HepG2 (cell line): ENCODE results near the gene RAD51C. TPM values are rescaled to one million over a fixed set of nuclear protein-coding genes. Genes with fewer than 3 reads are reported as not detected.
"Not testable (repeated sequence)": the region's sequence is repeated elsewhere in the genome, so short reads cannot be mapped to it uniquely, and the experiment has no call there.

Experiments used
- ATAC-seq: fragments of 200-7000 bp; cut with Tn5 transposase; 3 replicates; pipeline ENCODE4 v1.9.1; 2020; ENCODE audit warnings: mild to moderate bottlenecking, moderate library complexity
- BruUV-seq: library from RNA; stranded (reverse); fragments of 400-500 nt; replicated peaks from 2 replicates; lab custom pipeline; 2021; lab: Mats Ljungman, UMichigan
- CTCF ChIA-PET: fragments of 300-600 bp; formaldehyde crosslinking; extraction: SDS; loops from one replicate; lab custom pipeline; 2021; ENCODE audit warnings: low total read pairs, inconsistent platforms, low intra/inter-chr PET ratio; lab: Yijun Ruan, JAX
- POLR2A ChIA-PET: fragments of 350-600 bp; sonication (Branson Sonifier 250); formaldehyde crosslinking; loops from one replicate; lab custom pipeline; 2020; ENCODE audit warnings: antibody characterized with exemption, inconsistent platforms; lab: Yijun Ruan, JAX
- DNase-seq: peaks from one replicate; pipeline ENCODE4 v3.0.0-alpha.2; 2015; ENCODE audit warnings: low spot score
- FAIRE-seq: peaks from 3 replicates; lab custom pipeline; 2011; peaks lifted over from hg19 to GRCh38; lab: Jason Lieb, UNC
- H2AFZ ChIP-seq: one replicate; pipeline ENCODE4 v1.6.1; 2011; ENCODE audit warnings: low read length, inconsistent platforms
- H3K27ac ChIP-seq: fragments of 300-600 bp; 3 replicates; pipeline ENCODE4 v1.8.0; 2011; ENCODE audit warnings: mixed run types, mild to moderate bottlenecking, mixed read lengths, low read length, inconsistent platforms; ENCODE audit not compliant: insufficient read depth; ENCODE audit errors: extremely low read length
- H3K27me3 ChIP-seq, 2 experiments: fragments of 200-600 bp in 1 of 2; 2 replicates in 1 of 2; 3 replicates in 1 of 2; pipeline versions ENCODE4 v1.6.0 to v1.8.0; 2011; ENCODE audit warnings: low read length in 2 of 2, mild to moderate bottlenecking in 2 of 2, moderate library complexity in 2 of 2, inconsistent platforms in 1 of 2; ENCODE audit not compliant: insufficient read depth in 2 of 2, control insufficient read depth in 1 of 2
- H3K36me3 ChIP-seq, 2 experiments: fragments of 200-600 bp in 1 of 2; replicated peaks in 1 of 2; 2 replicates in 1 of 2; 3 replicates in 1 of 2; pipeline versions ENCODE4 v1.5.1 to v1.8.0; 2011; ENCODE audit warnings: low read length in 2 of 2, inconsistent platforms in 1 of 2; ENCODE audit not compliant: insufficient read depth in 2 of 2, control insufficient read depth in 1 of 2
- H3K4me1 ChIP-seq: 2 replicates; pipeline ENCODE4 v1.5.1; 2012; ENCODE audit warnings: low read length, inconsistent platforms; ENCODE audit not compliant: insufficient read depth
- H3K4me2 ChIP-seq: 2 replicates; pipeline ENCODE4 v1.6.0; 2011; ENCODE audit warnings: low read depth, low read length, inconsistent platforms
- H3K4me3 ChIP-seq, 3 experiments: fragments of 200-600 bp in 1 of 3; sonication (generic), shearing (Covaris generic) in 1 of 3; replicated peaks in 1 of 3; 2 replicates each; pipeline ENCODE4 v1.5.1; 2011 to 2016; ENCODE audit warnings: low read length in 3 of 3, inconsistent platforms in 2 of 3, low read depth in 2 of 3, mild to moderate bottlenecking in 2 of 3, control low read depth in 1 of 3, mixed read lengths in 1 of 3; ENCODE audit not compliant: insufficient read depth in 1 of 3
- H3K79me2 ChIP-seq: one replicate; pipeline ENCODE4 v1.6.1; 2011; ENCODE audit warnings: low read length, inconsistent platforms; ENCODE audit not compliant: insufficient read depth
- H3K9ac ChIP-seq: 2 replicates; pipeline ENCODE4 v1.6.0; 2011; ENCODE audit warnings: mild to moderate bottlenecking, low read depth, low read length, inconsistent platforms; ENCODE audit not compliant: insufficient read depth
- H3K9me3 ChIP-seq: 2 replicates; pipeline ENCODE4 v1.5.1; 2012; ENCODE audit warnings: mild to moderate bottlenecking, low read length
- H4K20me1 ChIP-seq: 2 replicates; pipeline ENCODE4 v1.6.0; 2011; ENCODE audit warnings: inconsistent platforms, mild to moderate bottlenecking, low read length, moderate library complexity; ENCODE audit not compliant: insufficient read depth
- ATF7 ChIP-seq, 2 experiments: fragments of 450-650 bp in 1 of 2; sonication (generic) in 1 of 2; formaldehyde crosslinking in 1 of 2; IDR thresholded peaks; 2 replicates each; pipeline versions ENCODE4 v1.4.0 to v1.6.1; 2016 to 2020; ENCODE audit warnings: antibody characterized with exemption in 1 of 2, mild to moderate bottlenecking in 1 of 2, missing genetic modification reagents in 1 of 2
- ATM ChIP-seq: fragments of 450-650 bp; IDR thresholded peaks from 2 replicates; pipeline ENCODE4 v1.7.1; 2017; ENCODE audit warnings: mild to moderate bottlenecking, borderline replicate concordance
- FIP1L1 ChIP-seq: fragments of 200-400 bp; formaldehyde crosslinking; IDR thresholded peaks from 2 replicates; pipeline ENCODE4 v1.6.1; 2018; ENCODE audit warnings: low read depth, mild to moderate bottlenecking, low read length, moderate library complexity, borderline replicate concordance; ENCODE audit not compliant: insufficient read depth
- MAFG ChIP-seq: sonication (generic); formaldehyde crosslinking; IDR thresholded peaks from 2 replicates; pipeline ENCODE4 v1.5.1; 2020; ENCODE audit warnings: mild to moderate bottlenecking, missing genetic modification reagents
- MED1 ChIP-seq: sonication (generic); formaldehyde crosslinking; IDR thresholded peaks from 2 replicates; pipeline ENCODE4 v1.4.0; 2020; ENCODE audit warnings: missing genetic modification reagents
- RORA ChIP-seq: sonication (generic); formaldehyde crosslinking; IDR thresholded peaks from 2 replicates; pipeline ENCODE4 v1.5.0; 2020; ENCODE audit warnings: mild to moderate bottlenecking, missing genetic modification reagents, moderate library complexity
- WGBS: methylation state at CpG from one replicate; pipeline ENCODE4 v1.1.6; 2017; ENCODE audit warnings: low lambda C conversion rate; 5-methylcytosine and 5-hydroxymethylcytosine counted together
- in situ Hi-C: cut with HindIII; loops from 2 replicates; pipeline ENCODE4 v1.10.0; 2017; ENCODE audit warnings: low pct_unique_long_range_greater_than_20kb; ENCODE audit not compliant: extremely low pct_ligation_motif_present
- intact Hi-C: fragments of 100-400 bp; cut with micrococcal nuclease; formaldehyde crosslinking; loops from one replicate; pipeline ENCODE4 v1.10.0; 2022; ENCODE audit not compliant: unreplicated experiment
- polyA plus RNA-seq, 8 experiments: library from polyadenylated mRNA; depleted of rRNA in 3 of 8; stranded (reverse) in 7 of 8; unstranded in 1 of 8; fragments of >200 nt; fragmentation: Illumina TruSeq in 4 of 8; extraction: Trizol in 4 of 8; gene quantifications; 2 replicates each; pipeline versions ENCODE4 v1.2.1 to v1.2.3, GENCODE V29; 2011 to 2016; ENCODE audit warnings: low read depth in 4 of 8, missing spikeins in 1 of 8, mixed read lengths in 1 of 8; ENCODE audit not compliant: insufficient read depth in 1 of 8
- total RNA-seq, 5 experiments: library from RNA; depleted of rRNA; stranded (reverse); fragments of >200 nt; fragmentation: Illumina TruSeq; extraction: Trizol; gene quantifications; 2 replicates each; pipeline ENCODE4 v1.2.3, GENCODE V29; 2016; ENCODE audit warnings: low read depth in 1 of 5

RAD51C gene
- total and polyA plus RNA-seq, 2 of the 13 experiments (the other 11 are each of a cell fraction or from before 2014, with no cell fraction given) = 38.5 to 106 TPM

DNA sequence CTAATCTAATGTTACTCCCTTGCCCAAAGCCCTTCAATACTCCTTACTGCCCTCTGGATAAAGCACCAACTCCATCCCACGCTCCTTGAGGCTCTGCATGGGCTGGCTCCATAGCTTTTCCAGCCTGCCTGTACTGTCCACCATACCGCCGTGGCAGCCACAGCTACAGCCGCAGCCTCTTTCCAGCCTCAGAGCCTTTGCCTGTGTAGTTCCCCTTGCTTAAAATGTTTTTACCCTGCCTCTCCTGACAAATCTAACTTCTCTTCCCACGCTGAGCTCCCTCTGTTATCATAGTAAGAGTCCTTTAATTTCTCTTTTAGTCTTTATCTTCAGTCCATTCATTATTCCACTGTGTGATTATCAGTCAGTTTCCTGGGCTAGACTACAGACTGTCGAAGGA is 22.5 kb upstream of the RAD51C start (continued):
- TF ChIP-seq FIP1L1 = no peak
- TF ChIP-seq RORA (CRISPR knock-in tag) = no peak

GRCh38 chr17:58671969-58672368 is 20.4 kb upstream of the RAD51C start:
- Histone ChIP-seq H3K27me3 (no peaks in the 10 kb centered on the region), H3K36me3 (no peaks in the 10 kb centered on the region), H3K79me2 (no peaks in the 10 kb centered on the region), H3K4me2 (no peak overlapping the region), H4K20me1 (no peaks in the 10 kb centered on the region), H2AFZ (no peak overlapping the region), H3K4me3 (no peak overlapping the region), H3K27ac (no peak overlapping the region), H3K9ac (no peak overlapping the region), H3K4me1 (peaks cover 10% of the 10 kb centered on the region), H3K9me3 (no peaks in the 10 kb centered on the region)
- intact Hi-C loops = no loop called here
- FAIRE-seq (no peak), DNase-seq (no peak), ATAC-seq (no peak)
- peak; percentile 59 for TF ChIP-seq ATF7 (IDR thresholded peaks at IDR 0.05)
- TF ChIP-seq ATF7 (CRISPR knock-in tag; IDR thresholded peaks at IDR 0.05) = no peak
- no peak for TF ChIP-seq MAFG
- no peak for TF ChIP-seq MED1 (CRISPR knock-in tag)
- CTCF ChIA-PET = no interaction called here
- POLR2A ChIA-PET = no interaction called here
- 73% methylated on average over 3 of the region's 3 CpGs for WGBS
- in situ Hi-C loops = no loop called here
- BruUV-seq = no TSS peak

DNA sequence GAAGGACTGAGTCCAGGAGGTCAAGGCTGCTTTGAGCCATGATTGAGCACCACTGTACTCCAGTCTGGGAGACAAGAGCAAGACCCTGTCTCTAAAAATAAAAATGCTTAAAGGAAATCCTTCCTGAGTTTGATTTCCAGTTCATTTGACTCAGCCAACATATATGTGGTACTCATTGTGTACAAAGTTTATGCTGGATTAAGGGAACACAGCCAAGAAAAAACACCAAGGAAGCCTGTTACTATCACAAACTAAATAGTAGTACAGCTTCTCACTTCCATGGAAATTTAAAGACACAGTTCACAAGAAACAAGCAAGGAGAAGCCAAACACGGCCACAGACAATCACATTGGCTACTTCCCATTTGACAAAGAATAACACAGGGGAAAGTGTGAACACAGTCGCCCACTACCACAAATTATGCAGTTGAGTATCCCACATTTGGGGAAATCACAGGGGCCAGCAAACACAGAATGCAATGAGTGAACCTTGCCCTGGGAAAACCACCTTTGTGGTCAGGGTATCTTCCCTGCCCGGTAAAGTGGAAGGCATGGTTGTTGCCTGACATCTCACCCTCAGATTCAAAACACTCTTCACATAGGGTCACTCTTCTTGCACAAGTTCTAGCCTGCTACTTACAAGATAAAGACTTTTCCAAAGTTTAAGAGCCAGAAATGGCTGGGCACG is 15.1 kb upstream of the RAD51C start:
- Histone ChIP-seq H3K27ac (no peak overlapping the region), H3K9ac (no peak overlapping the region), H3K4me3 (no peak overlapping the region), H3K27me3 (0 out of 5 replicates have a peak, but pooled peaks cover 0 to 3% of the 10 kb centered on the region in 2 experiments), H3K4me2 (no peak overlapping the region), H3K36me3 (no peaks in the 10 kb centered on the region), H3K9me3 (no peaks in the 10 kb centered on the region), H3K79me2 (no peaks in the 10 kb centered on the region), H2AFZ (no peak overlapping the region), H3K4me1 (peaks cover 22% of the 10 kb centered on the region; the same call in 1 of the 2 replicates), H4K20me1 (no peaks in the 10 kb centered on the region)
- no TSS peak for BruUV-seq
- 24% methylated on average over 4 of the region's 4 CpGs for WGBS
- in situ Hi-C loops = no loop called here
- no peak for TF ChIP-seq ATM
- POLR2A ChIA-PET = interaction anchor here (2.1 kb wide), 1 partner anchor 15 kb away, joined by 5 read pairs; the partner anchor contains the start of genes RAD51C and TEX14
- DNase-seq (no peak), FAIRE-seq (no peak), ATAC-seq (no peak)
- CTCF ChIA-PET = no interaction called here
- intact Hi-C loops = no loop called here

DNA sequence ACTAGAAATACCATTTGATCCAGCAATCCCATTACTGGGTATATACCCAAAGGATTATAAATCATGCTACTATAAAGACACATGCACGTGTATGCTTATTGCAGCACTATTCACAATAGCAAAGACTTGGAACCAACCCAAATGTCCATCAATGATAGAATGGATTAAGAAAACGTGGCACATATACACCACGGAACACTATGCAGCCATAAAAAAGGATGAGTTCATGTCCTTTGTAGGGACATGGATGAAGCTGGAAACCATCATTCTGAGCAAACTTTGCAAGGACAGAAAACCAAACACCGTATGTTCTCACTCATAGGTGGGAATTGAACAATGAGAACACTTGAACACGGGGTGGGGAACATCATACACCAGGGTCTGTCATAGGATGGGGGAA is 14.1 kb upstream of the RAD51C start:
- H2AFZ ChIP-seq, H3K36me3 ChIP-seq, H3K9me3 ChIP-seq, H3K4me3 ChIP-seq, FAIRE-seq, in situ Hi-C loops, H4K20me1 ChIP-seq, BruUV-seq, H3K9ac ChIP-seq, H3K27me3 ChIP-seq, H3K79me2 ChIP-seq, H3K4me2 ChIP-seq, CTCF ChIA-PET, DNase-seq, H3K27ac ChIP-seq, intact Hi-C loops, ATAC-seq: not testable (repeated sequence)
- peaks cover 22% of the 10 kb centered on the region; the same call in 1 of the 2 replicates for H3K4me1 ChIP-seq
- POLR2A ChIA-PET = interaction anchor here (0.7 to 1.2 kb wide), 2 partner anchors 14 to 47 kb away, joined by 3 to 14 read pairs; partner anchors contain the start of gene RAD51C
- WGBS = 54% methylated on average over 5 of the region's 5 CpGs
